GM19240 (cell line): ENCODE results near the gene GLI2.

Source experiments
- DNase-seq: peaks from one replicate; pipeline ENCODE4 v3.0.0; 2011; ENCODE audit warnings: low spot score; ENCODE audit not compliant: insufficient read length

GLI2 gene

GRCh38 chr2:120737340-120738101, 1.9 kb downstream of the GLI2 start:
- DNase-seq: no peak

DNA sequence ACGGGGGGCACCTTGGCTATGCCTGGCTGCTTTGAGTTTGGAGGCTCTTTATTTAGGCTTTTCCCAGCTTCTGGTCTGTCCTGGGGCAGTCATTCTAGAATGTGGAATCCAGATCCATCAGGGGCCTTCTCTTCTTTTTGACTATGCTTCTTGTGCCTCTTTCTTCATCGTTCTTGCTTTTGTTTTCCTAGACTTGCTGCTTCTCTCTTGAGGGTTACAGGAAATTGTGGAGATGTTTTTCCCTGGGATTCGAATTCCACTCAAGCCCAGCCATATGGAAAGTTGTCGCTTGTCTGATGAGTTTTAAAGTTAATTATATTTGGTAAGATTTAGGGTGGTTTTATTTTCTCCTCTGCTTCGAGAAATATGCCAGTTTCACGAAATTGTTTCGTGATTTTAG, 2.4 kb downstream of the GLI2 start:
- no peak for DNase-seq

DNA sequence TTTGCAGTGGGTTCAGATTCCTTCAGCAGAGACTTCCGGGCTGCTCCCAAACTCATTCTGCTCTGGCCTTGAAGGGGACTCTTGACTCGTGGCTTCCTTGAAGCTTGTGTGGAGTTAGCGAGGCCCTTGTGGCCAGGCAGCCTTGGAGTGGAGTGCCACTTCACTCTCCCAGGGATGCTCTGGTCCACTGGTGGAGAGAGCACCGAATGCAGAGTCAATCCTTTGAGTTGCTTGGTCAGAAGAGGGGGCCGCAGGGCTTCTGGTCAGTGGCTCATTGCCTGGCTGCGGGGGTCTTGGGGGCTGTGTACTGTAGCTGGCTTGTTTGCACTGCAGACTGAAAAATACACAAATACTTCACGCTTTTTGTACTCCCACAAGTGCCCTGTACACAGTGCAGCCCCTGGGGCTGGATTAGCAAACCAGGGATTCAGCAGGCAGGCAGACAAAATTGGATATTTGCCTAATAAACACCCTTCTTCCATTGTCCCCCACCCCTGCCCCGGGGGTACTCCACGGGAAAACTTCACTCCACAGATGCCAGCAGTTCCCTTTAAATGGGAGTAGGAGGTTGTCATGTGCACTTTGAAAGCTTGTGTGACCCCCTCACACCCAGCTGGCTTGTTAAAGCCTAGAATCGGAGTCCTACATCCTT, 3.2 kb downstream of the GLI2 start:
- no peak for DNase-seq

DNA sequence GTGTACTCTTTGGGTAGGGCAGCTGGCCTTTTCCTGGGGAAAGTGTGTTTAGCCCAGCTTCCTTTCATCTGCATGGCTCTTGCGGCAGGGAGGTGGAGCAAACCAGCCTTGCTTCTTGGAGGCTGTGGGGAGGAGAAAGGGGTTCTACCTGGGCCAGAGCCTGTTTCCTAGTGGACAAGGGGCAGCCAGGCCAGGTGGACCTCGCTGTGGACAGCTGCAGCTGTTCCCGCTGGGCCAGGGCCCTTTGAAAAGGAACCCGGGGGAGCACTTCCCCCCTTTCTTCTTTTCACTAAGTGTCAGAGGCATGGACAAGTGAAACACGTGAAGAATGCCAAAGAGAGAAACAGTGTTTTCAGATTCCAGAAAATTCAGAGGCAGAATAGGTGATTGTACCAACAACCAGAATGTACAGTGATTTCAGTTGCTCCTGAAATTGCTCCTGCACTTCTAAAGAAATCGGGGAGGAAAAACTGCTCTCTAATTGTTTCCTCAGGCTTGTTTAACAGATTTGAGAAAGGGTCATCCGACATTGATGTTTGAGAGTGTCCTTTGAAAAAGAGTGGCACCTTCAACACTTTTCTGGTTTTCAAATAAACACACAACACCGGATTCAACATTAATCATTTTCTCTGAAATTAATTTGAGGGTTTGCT, 3.9 kb downstream of the GLI2 start:
- no peak for DNase-seq

DNA sequence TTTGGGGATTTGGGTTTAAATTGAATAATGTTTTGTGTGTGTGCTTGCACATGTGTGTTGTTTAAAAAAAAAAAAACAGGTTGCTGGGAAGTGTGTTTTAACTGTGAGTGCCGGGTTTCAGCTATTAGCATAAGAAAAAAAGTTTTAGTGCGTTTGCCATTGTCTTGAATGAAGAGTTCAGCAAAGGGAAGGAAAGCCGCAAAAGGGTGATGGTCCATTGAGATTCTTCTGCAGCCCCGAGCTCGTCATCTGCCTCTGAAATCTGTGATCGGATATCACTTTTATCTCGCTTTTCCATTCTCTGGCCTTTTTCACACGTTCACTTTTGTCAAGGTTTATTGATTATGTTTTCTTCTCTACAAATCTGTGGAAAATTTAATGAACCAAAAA, 4.7 kb downstream of the GLI2 start:
- no peak for DNase-seq

DNA sequence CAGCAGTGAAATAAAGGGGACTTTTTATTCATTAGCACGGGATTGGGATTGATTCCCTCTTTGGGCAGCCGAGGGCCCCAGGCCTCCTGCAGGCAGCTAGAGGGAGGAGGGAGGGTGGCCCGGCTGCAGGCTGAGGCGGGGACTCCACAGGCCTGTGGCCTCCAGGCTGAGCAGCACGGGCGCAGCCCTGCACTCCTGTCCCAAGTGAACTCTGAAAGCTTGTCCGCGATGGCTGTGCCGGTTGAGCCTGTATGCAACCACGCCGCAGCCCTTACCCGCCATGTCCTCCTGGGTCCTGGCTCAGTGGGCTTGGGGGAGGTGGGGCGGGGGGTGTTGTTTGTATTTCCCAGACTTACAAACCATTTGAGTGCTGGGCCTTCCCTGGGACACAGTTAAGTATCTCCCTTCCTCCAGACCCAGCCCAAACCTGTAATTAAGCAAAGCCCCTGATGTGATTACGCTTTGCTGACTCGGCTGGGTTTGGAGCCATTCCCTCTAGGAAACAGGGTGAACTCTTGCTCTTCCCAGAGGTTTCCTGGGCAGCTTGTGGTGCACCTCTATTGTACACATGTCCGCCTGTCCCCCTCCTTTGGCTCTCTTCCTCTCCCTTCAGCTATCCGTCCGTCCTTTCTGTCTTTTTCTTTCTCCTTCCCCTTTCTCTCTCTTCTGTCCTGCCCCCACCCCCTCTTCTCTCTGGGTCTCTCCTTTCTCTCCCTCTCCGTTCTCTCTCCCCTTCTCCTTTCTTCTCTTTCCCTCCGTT, 5.3 kb downstream of the GLI2 start:
- DNase-seq: no peak

GRCh38 chr2:120741571-120742561, 6.2 kb downstream of the GLI2 start:
- DNase-seq: no peak

- DNase-seq: no peak
These were observed 8.0 kb downstream of the GLI2 start for GRCh38 chr2:120743657-120744056.

DNA sequence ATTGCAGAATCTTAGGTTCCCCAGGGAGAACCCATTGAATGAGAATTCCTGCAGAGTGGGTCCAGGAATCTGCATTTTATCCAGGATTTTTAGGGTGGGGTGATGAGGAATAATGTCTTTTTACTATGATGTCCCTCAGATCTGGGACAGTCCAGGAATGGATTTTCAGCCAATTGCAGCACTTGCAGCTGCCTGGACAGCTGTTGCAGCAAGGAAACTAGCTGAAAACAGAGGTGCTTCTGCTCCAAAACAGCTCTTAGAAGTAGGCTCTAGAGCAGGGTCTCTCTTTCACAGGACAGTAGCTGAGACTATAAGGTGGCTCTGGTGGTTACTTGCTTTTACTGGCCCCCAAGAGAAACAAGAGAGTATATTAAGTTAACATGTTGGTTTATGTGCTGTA, 9.1 kb downstream of the GLI2 start:
- DNase-seq: no peak

- DNase-seq: no peak
These were observed 9.9 kb downstream of the GLI2 start for GRCh38 chr2:120745420-120746111.

DNA sequence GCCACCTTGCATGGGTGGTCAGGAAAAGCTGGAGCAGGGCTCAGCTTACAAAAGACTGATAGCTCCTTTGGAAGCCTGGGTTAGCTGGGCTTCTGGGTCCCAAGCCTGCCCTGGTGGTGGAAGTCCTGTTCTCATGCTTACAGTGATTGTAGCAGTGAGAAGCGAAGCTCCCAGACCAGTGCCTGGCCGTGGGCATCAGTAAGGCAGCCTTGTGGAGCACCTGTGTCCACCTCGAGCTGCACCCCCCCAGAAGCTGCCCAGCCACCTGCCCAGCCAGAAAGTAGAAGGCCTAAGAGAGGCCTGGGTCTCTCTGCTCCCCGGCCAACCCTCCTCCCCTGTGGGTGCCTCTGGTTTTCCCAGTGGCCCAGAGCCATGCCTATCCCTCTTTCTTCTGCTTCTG, 10.5 kb downstream of the GLI2 start:
- no peak for DNase-seq

DNA sequence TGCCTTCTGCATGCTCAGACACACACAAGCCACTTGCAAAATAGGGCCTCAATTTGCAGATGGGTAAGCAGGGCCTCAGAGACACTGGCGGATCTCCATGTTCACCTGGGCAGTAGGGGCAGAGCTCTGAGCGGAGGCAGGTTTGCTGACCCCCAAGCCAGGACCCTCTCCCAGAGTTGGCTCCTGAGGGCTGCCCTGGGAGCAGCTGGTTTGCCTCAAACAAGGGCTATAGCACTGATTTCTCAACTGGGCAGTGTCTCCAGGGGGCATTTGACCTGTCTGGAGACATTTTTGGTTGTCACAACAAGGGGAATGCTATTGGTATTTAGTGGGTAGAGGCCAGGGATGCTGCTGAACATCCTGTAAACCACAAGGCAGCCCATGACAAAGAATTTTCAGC, 11.6 kb downstream of the GLI2 start:
- no peak for DNase-seq

- DNase-seq: no peak
These were observed 12.0 kb downstream of the GLI2 start for GRCh38 chr2:120747706-120748105.

DNA sequence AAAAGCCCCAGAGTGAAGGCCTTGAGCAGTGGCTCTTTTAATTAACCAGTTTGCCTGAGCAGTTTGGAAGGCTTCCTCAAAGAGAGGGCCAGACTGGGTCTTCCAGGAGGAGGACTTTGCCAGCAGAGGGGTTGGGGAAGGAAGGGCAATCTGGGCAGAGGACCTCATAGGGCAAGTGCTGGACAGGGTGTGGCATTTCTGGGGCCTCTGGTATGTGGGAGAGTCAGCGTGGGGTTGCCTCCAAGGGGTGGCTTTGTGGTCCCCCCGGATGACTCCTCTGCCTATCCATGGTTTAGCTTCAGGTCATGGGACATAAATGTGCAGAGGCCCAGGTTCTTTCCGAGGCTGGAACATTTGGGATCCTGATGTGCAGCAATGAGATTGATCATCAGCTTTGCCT, 12.6 kb downstream of the GLI2 start:
- no peak for DNase-seq

- no peak for DNase-seq
These were observed 13.1 kb downstream of the GLI2 start for GRCh38 chr2:120748741-120749140.

DNA sequence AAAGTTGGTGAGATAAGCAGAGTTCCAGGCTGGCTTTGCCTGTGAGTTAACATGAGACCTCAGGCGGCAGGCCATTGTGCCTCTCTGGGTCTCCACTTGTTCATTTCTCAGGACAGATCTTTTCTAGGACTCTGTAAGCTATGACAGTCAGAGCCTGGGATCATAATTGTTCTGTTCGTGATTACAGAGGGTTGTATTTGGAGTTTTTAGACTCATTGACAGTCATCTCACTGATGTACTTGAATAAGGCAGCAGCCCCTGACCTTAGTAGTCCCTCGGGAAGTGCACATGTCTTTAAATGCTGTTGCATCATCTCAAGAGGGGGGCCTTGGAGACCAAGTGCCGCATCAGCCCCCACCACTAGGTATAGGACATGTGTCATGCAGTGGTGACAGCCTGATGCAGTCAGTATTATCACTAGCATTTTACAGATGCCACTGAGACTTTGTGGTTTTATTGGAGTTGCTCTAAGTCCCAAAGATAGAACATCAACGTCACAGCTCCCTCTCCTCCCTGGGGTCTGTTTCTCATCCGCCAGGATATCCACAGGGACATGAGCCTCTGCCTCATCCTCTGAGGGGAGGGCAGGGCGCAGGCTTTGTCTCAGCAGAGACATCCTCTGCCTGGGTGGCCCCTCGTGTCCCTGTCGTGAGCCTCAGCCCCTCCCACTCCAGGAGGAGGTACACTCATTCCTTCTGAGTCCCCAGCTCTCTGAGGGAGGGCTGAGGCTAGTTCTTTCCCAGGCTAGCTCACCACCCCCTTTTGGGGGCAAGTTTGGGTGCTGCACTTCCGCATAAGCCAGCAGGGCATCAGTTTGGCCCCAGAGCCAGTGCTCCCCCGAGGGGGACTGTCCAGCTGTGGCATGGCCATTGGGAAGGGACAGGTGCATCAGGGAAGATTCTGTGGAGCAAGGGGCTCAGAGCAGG, 14.1 kb downstream of the GLI2 start:
- DNase-seq: no peak

DNA sequence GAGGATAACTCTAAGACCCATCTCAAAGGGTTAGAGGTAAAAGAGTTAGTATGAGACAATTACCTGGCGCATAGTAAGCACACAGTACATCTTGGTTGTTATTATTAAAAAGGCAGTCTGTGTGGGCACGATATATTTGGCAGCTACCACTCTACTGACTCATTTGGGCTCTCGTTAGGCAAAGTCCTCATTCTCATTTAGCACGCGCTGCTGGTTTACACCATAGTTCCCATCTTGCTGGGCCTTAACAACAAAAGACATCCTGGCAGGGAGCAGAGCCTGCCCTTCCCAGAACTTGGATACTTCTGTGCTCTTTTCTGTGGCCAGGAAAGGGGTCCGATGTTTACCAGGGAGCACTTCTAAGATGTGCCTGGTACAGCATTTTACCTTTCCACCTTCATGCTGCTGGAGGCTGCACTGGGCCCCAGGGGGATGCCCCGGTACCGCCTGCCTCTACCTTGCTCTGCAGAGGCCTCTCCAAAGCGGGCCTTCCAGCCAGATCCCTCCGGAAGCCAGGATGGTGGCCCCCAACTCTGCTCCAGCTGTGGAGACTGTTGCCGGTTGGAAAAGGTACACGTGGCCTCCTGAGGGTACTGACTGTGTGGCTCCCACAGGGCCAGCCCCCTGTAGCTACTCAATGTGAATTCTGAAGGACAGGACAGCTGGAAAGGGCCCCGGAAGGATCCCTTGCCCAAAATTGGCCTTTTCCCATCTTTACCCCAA, 15.0 kb downstream of the GLI2 start:
- no peak for DNase-seq

DNA sequence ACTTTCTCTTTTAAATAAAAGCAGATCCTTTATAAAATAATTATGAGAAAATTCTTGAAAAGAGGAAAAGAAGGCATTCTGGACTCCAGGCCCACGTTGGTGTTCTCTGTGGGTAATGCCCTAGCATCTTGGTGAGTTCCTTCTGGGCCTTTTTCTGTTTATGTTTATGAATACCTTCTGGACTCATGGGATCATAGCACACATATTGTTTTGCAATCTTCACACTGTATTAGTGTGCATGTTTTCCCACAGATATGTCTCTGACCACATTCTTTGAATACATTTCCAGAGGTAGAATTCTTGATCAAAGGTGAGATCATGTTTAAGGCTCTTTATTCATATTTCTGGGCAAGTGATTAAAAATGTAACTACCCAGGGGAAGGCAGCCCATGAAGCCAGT, 15.9 kb downstream of the GLI2 start:
- DNase-seq: no peak
